Measurements from ENCODE around the gene RPL29.

The RPL29 gene

DNA sequence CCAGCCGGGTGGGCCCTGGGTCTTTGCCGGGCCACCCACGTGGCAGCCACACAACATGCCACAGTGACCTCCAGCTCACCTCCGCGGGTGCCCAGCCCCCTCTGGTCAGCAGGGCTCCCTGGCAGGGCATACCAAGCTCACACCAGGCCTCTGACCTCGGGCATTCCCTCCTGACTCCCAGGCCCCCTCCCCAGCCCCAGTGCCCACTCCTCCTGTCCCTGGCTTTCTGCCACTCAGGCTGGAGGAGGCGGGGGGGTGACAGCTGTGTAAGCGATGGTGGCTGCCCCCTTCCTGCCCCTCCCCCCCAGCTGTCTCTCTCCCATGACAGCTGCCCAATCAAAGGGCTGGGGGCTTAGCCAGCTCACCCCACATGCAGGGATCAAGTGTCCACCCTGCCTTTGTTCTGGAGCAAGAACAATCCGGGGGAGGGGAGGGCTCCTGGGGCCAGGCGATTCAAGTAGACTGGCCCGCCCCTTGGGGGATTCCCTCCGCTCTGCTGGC, 31.7 kb downstream of the RPL29 start:
- TF ChIP-seq EZH2phosphoT487 (conservative IDR thresholded peaks at IDR 0.05; ENCODE audit: low read length) (no peak), CTCF (IDR thresholded peaks at IDR 0.05; ENCODE audit: insufficient read depth, low read length, poor library complexity, severe bottlenecking) (no peak)
- H3F3A ChIP-seq (ENCODE audit: insufficient read depth), result 0 out of 2 replicates have a peak, but pooled peaks cover 4% of the 10 kb centered on the region
- no peaks in the 10 kb centered on the region for H3K36me3 ChIP-seq (ENCODE audit: low read length)
- H3K4me3 ChIP-seq (ENCODE audit: insufficient read depth, low read length, poor library complexity, severe bottlenecking), result no peak overlapping the region
- H3K4me2 ChIP-seq (ENCODE audit: low read depth, low read length, poor library complexity, severe bottlenecking), result no peak overlapping the region
- H3K27me3 ChIP-seq (ENCODE audit: low read length), result no peaks in the 10 kb centered on the region
- H3K9me2 ChIP-seq (replicated peaks; ENCODE audit: insufficient read depth, low read length), result no peaks in the 10 kb centered on the region
- H3K9me3 ChIP-seq (ENCODE audit: insufficient read depth, low read length), result no peaks in the 10 kb centered on the region
- no peak overlapping the region for H3K9ac ChIP-seq (ENCODE audit: low read length)
- no peaks in the 10 kb centered on the region for H4K20me1 ChIP-seq (ENCODE audit: low read depth, low read length)
- no peak overlapping the region for H2AFZ ChIP-seq (ENCODE audit: low read depth, low read length, severe bottlenecking)
- no peak overlapping the region for H3K27ac ChIP-seq (ENCODE audit: low read depth, low read length)
- no peaks in the 10 kb centered on the region for H3K79me2 ChIP-seq (ENCODE audit: insufficient read depth, low read length)

- Histone ChIP-seq H3K9me3 (ENCODE audit: insufficient read depth, low read length) (no peaks in the 10 kb centered on the region), H3K9ac (ENCODE audit: low read length) (no peak overlapping the region), H3K79me2 (ENCODE audit: insufficient read depth, low read length) (no peaks in the 10 kb centered on the region), H3K4me2 (ENCODE audit: low read depth, low read length, poor library complexity, severe bottlenecking) (no peak overlapping the region), H2AFZ (ENCODE audit: low read depth, low read length, severe bottlenecking) (no peak overlapping the region), H3K27ac (ENCODE audit: low read depth, low read length) (no peak overlapping the region), H3K9me2 (replicated peaks; ENCODE audit: insufficient read depth, low read length) (no peaks in the 10 kb centered on the region), H4K20me1 (ENCODE audit: low read depth, low read length) (no peaks in the 10 kb centered on the region), H3F3A (ENCODE audit: insufficient read depth) (no peaks in the 10 kb centered on the region), H3K4me3 (ENCODE audit: insufficient read depth, low read length, poor library complexity, severe bottlenecking) (no peak overlapping the region), H3K36me3 (ENCODE audit: low read length) (no peaks in the 10 kb centered on the region), H3K27me3 (ENCODE audit: low read length) (no peaks in the 10 kb centered on the region)
- TF ChIP-seq CTCF (IDR thresholded peaks at IDR 0.05; ENCODE audit: insufficient read depth, low read length, poor library complexity, severe bottlenecking) (no peak), EZH2phosphoT487 (conservative IDR thresholded peaks at IDR 0.05; ENCODE audit: low read length) (no peak)
These were observed 32.7 kb downstream of the RPL29 start for GRCh38 chr3:51962854-51963530.

GRCh38 chr3:51961602-51962569, 33.8 kb downstream of the RPL29 start:
- no peaks in the 10 kb centered on the region for H3K79me2 ChIP-seq (ENCODE audit: insufficient read depth, low read length)
- no peaks in the 10 kb centered on the region for H3F3A ChIP-seq (ENCODE audit: insufficient read depth)
- no peak overlapping the region for H3K4me2 ChIP-seq (ENCODE audit: low read depth, low read length, poor library complexity, severe bottlenecking)
- H3K4me3 ChIP-seq (ENCODE audit: insufficient read depth, low read length, poor library complexity, severe bottlenecking), result no peak overlapping the region
- no peaks in the 10 kb centered on the region for H3K9me2 ChIP-seq (replicated peaks; ENCODE audit: insufficient read depth, low read length)
- no peak for TF ChIP-seq CTCF (IDR thresholded peaks at IDR 0.05; ENCODE audit: insufficient read depth, low read length, poor library complexity, severe bottlenecking)
- TF ChIP-seq EZH2phosphoT487 (conservative IDR thresholded peaks at IDR 0.05; ENCODE audit: low read length), result no peak
- H3K9me3 ChIP-seq (ENCODE audit: insufficient read depth, low read length), result no peaks in the 10 kb centered on the region
- no peak overlapping the region for H3K9ac ChIP-seq (ENCODE audit: low read length)
- no peak overlapping the region for H3K27ac ChIP-seq (ENCODE audit: low read depth, low read length)
- no peaks in the 10 kb centered on the region for H4K20me1 ChIP-seq (ENCODE audit: low read depth, low read length)
- no peaks in the 10 kb centered on the region for H3K27me3 ChIP-seq (ENCODE audit: low read length)
- no peak overlapping the region for H2AFZ ChIP-seq (ENCODE audit: low read depth, low read length, severe bottlenecking)
- no peaks in the 10 kb centered on the region for H3K36me3 ChIP-seq (ENCODE audit: low read length)

Measured in SU-DHL-6 (cell line).